ENCODE data around the gene ELMO2.

The ELMO2 gene

DNA sequence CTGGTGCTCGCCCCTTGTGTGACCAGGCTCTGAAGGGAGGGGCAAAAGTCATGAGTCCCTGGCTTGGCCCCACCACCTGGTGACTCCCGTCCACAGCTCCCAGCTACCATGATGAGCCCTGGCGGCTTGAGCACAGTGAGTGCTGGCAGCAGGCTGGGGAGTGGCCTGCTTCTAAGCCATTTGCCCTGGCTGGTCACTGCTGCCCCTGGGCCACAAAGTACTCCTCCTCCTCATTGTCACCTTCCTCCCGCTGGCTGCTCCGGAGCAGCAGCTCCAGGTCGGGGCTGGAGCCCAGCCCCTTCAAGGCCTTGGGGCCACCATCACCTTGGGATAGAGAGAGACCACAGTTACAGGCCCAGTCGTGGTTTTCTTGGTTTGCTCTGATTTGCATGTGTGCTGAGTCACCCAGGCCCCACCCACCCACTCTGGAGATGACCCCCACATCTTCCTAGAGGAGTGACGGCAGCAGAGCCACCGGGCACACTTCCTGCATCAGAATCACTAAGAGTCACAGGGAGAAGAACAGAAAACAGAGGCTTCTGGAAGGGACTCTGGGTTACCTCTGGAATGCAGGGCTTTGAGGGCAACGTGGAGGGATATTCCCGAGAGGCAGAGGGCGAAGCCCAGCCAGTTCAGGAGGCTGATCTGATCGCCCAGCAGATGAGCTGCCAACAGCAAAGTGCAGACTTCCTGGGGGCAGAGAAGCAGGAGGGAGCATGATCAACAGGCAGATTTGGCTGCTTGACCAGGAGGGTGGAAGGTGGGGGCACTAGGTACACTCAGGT lies 56.0 kb downstream of the ELMO2 start:
- Histone ChIP-seq H3K4me3 (ENCODE audit: severe bottlenecking) (no peak overlapping the region), H3K27me3 (ENCODE audit: insufficient read depth, poor library complexity, severe bottlenecking) (no peaks in the 10 kb centered on the region), H3K9me3 (ENCODE audit: severe bottlenecking) (no peaks in the 10 kb centered on the region), H3K4me1 (ENCODE audit: insufficient read depth, poor library complexity, severe bottlenecking) (no peaks in the 10 kb centered on the region), H3K27ac (ENCODE audit: poor library complexity, severe bottlenecking) (no peak overlapping the region), H3K36me3 (ENCODE audit: low read depth) (peaks cover 18% of the 10 kb centered on the region)
- no peak for DNase-seq (ENCODE audit: low spot score)
- TF ChIP-seq, protein P1, sequence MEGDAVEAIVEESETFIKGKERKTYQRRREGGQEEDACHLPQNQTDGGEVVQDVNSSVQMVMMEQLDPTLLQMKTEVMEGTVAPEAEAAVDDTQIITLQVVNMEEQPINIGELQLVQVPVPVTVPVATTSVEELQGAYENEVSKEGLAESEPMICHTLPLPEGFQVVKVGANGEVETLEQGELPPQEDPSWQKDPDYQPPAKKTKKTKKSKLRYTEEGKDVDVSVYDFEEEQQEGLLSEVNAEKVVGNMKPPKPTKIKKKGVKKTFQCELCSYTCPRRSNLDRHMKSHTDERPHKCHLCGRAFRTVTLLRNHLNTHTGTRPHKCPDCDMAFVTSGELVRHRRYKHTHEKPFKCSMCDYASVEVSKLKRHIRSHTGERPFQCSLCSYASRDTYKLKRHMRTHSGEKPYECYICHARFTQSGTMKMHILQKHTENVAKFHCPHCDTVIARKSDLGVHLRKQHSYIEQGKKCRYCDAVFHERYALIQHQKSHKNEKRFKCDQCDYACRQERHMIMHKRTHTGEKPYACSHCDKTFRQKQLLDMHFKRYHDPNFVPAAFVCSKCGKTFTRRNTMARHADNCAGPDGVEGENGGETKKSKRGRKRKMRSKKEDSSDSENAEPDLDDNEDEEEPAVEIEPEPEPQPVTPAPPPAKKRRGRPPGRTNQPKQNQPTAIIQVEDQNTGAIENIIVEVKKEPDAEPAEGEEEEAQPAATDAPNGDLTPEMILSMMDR (IDR thresholded peaks at IDR 0.05; ENCODE audit: poor library complexity, severe bottlenecking): no peak
- peak; percentile 44 for ATAC-seq (ENCODE audit: low read depth)

DNA sequence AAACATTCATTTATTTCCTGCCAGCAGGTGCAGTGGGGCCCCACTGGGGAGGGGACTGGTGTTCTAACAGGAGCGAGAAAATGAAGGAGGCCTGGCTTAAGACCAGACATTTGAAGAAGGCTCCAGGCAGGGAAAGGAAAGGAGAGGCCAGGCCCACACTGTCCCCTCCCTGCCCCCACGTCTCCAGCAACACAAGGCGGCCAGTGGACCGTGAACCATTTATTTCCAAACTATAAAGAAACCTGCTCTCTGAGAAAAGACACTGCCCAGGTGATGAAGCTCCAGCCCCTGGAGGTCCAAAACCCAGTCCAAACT lies 56.7 kb downstream of the ELMO2 start:
- TF ChIP-seq, protein P1 (IDR thresholded peaks at IDR 0.05; ENCODE audit: poor library complexity, severe bottlenecking): no peak
- H3K4me1 ChIP-seq (ENCODE audit: insufficient read depth, poor library complexity, severe bottlenecking): no peaks in the 10 kb centered on the region
- H3K36me3 ChIP-seq (ENCODE audit: low read depth): peaks cover 17% of the 10 kb centered on the region
- H3K4me3 ChIP-seq (ENCODE audit: severe bottlenecking): no peak overlapping the region
- DNase-seq (ENCODE audit: low spot score) (no peak), ATAC-seq (ENCODE audit: low read depth) (no peak)
- H3K27me3 ChIP-seq (ENCODE audit: insufficient read depth, poor library complexity, severe bottlenecking): no peaks in the 10 kb centered on the region
- H3K9me3 ChIP-seq (ENCODE audit: severe bottlenecking): no peaks in the 10 kb centered on the region
- no peak overlapping the region for H3K27ac ChIP-seq (ENCODE audit: poor library complexity, severe bottlenecking)

DNA sequence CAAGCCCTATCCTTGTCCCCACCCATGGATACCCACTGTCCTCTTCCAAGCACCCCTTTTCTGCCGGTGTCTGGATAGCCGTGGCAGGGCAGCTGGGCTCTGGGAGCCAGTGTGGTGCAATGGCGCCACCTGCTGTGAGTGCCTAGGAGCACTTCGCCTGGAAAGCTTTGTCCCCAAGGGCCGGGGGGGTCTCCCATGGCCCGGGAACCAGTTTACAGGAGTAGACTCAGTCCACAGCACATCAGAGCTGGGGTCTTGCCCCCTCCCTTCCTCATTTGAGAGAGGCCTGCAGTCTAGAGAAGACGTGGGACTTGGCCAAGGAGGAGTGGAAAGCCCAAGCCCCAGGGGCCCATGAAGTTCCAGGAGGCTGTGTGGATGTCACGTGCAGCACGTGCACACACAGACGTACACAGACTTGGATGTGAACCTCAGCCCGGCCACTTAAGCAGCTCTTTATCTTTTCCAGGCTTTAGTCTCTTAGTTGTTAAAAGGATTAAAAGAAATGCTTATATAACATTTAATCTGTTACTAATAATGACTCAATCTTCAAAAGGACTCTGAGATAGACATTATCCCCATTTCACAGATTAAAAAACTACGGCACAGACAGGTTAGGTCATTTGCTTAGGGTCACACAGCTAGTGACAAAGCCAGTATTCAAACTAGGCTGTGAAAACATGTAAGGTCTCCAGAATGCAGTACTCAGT lies 57.2 kb downstream of the ELMO2 start:
- ATAC-seq (ENCODE audit: low read depth) (peak; percentile 18), DNase-seq (ENCODE audit: low spot score) (no peak)
- Histone ChIP-seq H3K36me3 (ENCODE audit: low read depth) (peaks cover 12% of the 10 kb centered on the region), H3K27me3 (ENCODE audit: insufficient read depth, poor library complexity, severe bottlenecking) (no peaks in the 10 kb centered on the region), H3K4me1 (ENCODE audit: insufficient read depth, poor library complexity, severe bottlenecking) (no peaks in the 10 kb centered on the region), H3K27ac (ENCODE audit: poor library complexity, severe bottlenecking) (no peak overlapping the region), H3K4me3 (ENCODE audit: severe bottlenecking) (no peak overlapping the region), H3K9me3 (ENCODE audit: severe bottlenecking) (no peaks in the 10 kb centered on the region)
- TF ChIP-seq, protein P1 (IDR thresholded peaks at IDR 0.05; ENCODE audit: poor library complexity, severe bottlenecking): peak; percentile 94

DNA sequence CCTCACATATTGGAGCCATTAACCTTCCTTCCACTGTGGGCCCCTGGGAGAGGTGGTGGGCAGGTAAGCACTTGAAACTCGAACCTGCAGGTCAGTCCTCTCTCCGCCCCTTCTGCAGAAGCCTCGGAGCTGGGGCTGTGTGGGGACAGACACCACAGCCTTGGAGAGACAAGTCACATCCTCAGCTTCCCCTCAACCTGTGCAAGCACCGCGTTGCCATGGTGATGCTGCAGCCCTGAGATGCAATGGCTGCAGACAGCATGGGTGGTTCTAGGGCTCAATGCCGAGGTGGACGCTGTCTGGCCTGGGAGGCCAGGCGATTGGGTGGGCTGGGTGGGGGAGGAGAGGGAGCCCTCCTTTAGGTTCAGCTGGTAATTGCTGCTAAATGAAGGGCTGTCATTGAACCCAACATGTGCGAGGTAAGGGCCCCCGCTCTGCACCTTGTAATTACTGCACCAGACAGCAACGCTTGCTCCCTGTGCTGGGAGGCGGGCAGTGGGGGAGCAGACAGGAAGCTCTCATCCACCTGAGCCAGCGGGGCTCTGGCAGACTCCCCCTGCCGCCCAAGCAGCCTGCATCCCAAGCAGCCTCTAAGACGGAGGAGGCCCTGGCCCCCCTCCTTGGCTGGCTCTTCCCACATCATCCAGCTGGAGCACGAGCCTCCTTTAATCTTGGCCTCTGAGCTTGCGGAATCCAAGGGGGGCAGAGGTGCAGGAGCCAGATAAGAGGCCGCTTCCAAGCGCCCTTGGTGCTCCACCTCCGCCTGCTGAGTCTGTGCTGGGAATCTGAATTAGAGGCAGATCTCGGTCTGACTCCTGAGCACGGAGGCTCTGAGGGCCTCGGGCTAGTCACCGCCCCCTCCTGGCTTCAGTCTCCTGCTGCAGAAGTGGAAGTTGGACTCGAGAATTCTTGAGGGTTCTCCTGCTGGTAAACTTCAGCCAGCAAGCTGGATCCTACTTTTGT lies 58.3 kb downstream of the ELMO2 start:
- peak; percentile 74 for DNase-seq (ENCODE audit: low spot score)

More for the DNA sequence above, 58.3 kb downstream of the ELMO2 start:
- Histone ChIP-seq H3K27ac (ENCODE audit: poor library complexity, severe bottlenecking) (no peak overlapping the region), H3K27me3 (ENCODE audit: insufficient read depth, poor library complexity, severe bottlenecking) (no peaks in the 10 kb centered on the region), H3K4me3 (ENCODE audit: severe bottlenecking) (no peak overlapping the region), H3K9me3 (ENCODE audit: severe bottlenecking) (no peaks in the 10 kb centered on the region), H3K4me1 (ENCODE audit: insufficient read depth, poor library complexity, severe bottlenecking) (no peaks in the 10 kb centered on the region), H3K36me3 (ENCODE audit: low read depth) (peaks cover 12% of the 10 kb centered on the region)
- ATAC-seq (ENCODE audit: low read depth): no peak
- TF ChIP-seq, protein P1 (IDR thresholded peaks at IDR 0.05; ENCODE audit: poor library complexity, severe bottlenecking): no peak

Data from RWPE2 (cell line).